Measurements from ENCODE around the gene ANKRA2. TPM values are rescaled to one million over a fixed set of nuclear protein-coding genes. Genes with fewer than 3 reads are reported as not detected.

ANKRA2 gene
- total RNA-seq, 1 donor from 2014 or later = 18.8 TPM

DNA sequence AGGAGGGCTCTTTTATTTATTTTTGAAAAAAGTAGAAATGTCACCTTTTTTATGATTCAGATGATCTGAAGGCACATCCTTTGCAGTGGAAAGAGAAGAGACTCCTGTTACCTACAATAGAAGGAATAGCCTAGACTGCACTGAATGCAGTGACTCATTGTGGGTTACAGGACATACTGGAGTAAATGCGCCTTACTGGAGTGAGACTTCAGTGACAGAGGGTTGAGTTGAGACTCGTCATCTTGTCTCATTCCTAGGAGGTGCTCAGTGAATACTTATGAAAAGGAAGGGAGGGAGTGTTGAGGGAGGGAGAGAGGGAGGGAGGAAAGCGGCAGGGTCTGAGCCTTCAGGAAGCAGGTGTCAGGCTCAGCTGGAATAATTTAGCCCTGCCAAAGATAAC, 25.2 kb downstream of the ANKRA2 start:
- no peak for TF ChIP-seq CTCF (IDR thresholded peaks at IDR 0.05; ENCODE audit: partially characterized antibody, unreplicated experiment)
- Mint-ChIP-seq H3K36me3 (ENCODE audit: unreplicated experiment) (no peaks in the 10 kb centered on the region), H3K4me1 (ENCODE audit: low read depth, unreplicated experiment) (peaks cover 6% of the 10 kb centered on the region), H3K4me3 (ENCODE audit: unreplicated experiment) (no peak overlapping the region), H3K27me3 (ENCODE audit: unreplicated experiment) (peaks cover 2% of the 10 kb centered on the region), H3K9me3 (ENCODE audit: unreplicated experiment) (peaks cover 3% of the 10 kb centered on the region), H3K27ac (ENCODE audit: unreplicated experiment) (no peak overlapping the region)
- no peak for DNase-seq

GRCh38 chr5:73539730-73540129, 25.7 kb downstream of the ANKRA2 start:
- TF ChIP-seq CTCF (IDR thresholded peaks at IDR 0.05; ENCODE audit: partially characterized antibody, unreplicated experiment) = no peak
- no peaks in the 10 kb centered on the region for H3K36me3 Mint-ChIP-seq (ENCODE audit: unreplicated experiment)
- peaks cover 3% of the 10 kb centered on the region for H3K9me3 Mint-ChIP-seq (ENCODE audit: unreplicated experiment)
- peaks cover 5% of the 10 kb centered on the region for H3K4me1 Mint-ChIP-seq (ENCODE audit: low read depth, unreplicated experiment)
- H3K27me3 Mint-ChIP-seq (ENCODE audit: unreplicated experiment) = peaks cover 2% of the 10 kb centered on the region
- no peak overlapping the region for H3K27ac Mint-ChIP-seq (ENCODE audit: unreplicated experiment)
- DNase-seq = no peak
- H3K4me3 Mint-ChIP-seq (ENCODE audit: unreplicated experiment) = no peak overlapping the region

DNA sequence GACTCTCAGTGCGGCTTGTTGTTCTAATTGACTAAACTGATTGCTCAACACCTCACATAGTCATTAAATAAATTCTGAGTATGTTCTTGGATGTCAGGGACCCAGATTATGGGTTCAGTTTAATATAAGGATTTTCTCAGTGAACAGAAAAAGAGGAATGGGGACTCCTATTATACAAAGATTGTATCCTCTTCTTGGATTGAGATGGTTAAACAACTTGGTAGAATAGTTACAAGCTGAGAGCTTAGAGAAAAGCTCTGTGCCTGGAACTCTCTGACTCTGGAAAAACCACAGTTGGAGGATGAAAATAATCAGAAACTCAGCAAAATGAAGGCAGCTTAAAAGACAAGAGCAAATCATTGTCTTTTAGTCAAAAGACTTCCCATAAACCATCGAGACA, 30.5 kb downstream of the ANKRA2 start:
- H3K9me3 Mint-ChIP-seq (ENCODE audit: unreplicated experiment) = peaks cover 9% of the 10 kb centered on the region
- peaks cover 2% of the 10 kb centered on the region for H3K27me3 Mint-ChIP-seq (ENCODE audit: unreplicated experiment)
- no peaks in the 10 kb centered on the region for H3K4me1 Mint-ChIP-seq (ENCODE audit: low read depth, unreplicated experiment)
- no peak overlapping the region for H3K27ac Mint-ChIP-seq (ENCODE audit: unreplicated experiment)
- H3K36me3 Mint-ChIP-seq (ENCODE audit: unreplicated experiment) = no peaks in the 10 kb centered on the region
- TF ChIP-seq CTCF (IDR thresholded peaks at IDR 0.05; ENCODE audit: partially characterized antibody, unreplicated experiment) = no peak
- no peak for DNase-seq
- no peak overlapping the region for H3K4me3 Mint-ChIP-seq (ENCODE audit: unreplicated experiment)

- Mint-ChIP-seq H3K27ac (ENCODE audit: unreplicated experiment) (no peak overlapping the region), H3K27me3 (ENCODE audit: unreplicated experiment) (peaks cover 2% of the 10 kb centered on the region), H3K4me1 (ENCODE audit: low read depth, unreplicated experiment) (no peaks in the 10 kb centered on the region), H3K9me3 (ENCODE audit: unreplicated experiment) (peaks cover 9% of the 10 kb centered on the region), H3K4me3 (ENCODE audit: unreplicated experiment) (no peak overlapping the region), H3K36me3 (ENCODE audit: unreplicated experiment) (no peaks in the 10 kb centered on the region)
- DNase-seq = no peak
- no peak for TF ChIP-seq CTCF (IDR thresholded peaks at IDR 0.05; ENCODE audit: partially characterized antibody, unreplicated experiment)
Measured at GRCh38 chr5:73534011-73534644, 31.3 kb downstream of the ANKRA2 start.

- no peak overlapping the region for H3K27ac Mint-ChIP-seq (ENCODE audit: unreplicated experiment)
- no peak overlapping the region for H3K4me3 Mint-ChIP-seq (ENCODE audit: unreplicated experiment)
- peaks cover 2% of the 10 kb centered on the region for H3K27me3 Mint-ChIP-seq (ENCODE audit: unreplicated experiment)
- no peak for TF ChIP-seq CTCF (IDR thresholded peaks at IDR 0.05; ENCODE audit: partially characterized antibody, unreplicated experiment)
- H3K36me3 Mint-ChIP-seq (ENCODE audit: unreplicated experiment) = no peaks in the 10 kb centered on the region
- no peak for DNase-seq
- no peaks in the 10 kb centered on the region for H3K4me1 Mint-ChIP-seq (ENCODE audit: low read depth, unreplicated experiment)
- H3K9me3 Mint-ChIP-seq (ENCODE audit: unreplicated experiment) = peaks cover 9% of the 10 kb centered on the region
Measured at GRCh38 chr5:73532195-73532594, 33.2 kb downstream of the ANKRA2 start.

Data from glutamatergic neuron (in vitro differentiated cells).